KMS-11 (cell line): ENCODE results near the gene CNTNAP5.

ENCODE experiments used
- H2AFZ ChIP-seq: fragments of 200-600 bp; sonication (generic); 2 replicates; pipeline ENCODE4 v1.6.1; 2016; ENCODE audit warnings: antibody characterized with exemption, mixed run types, low read depth
- H3K27ac ChIP-seq: fragments of 200-600 bp; sonication (generic); 2 replicates; pipeline ENCODE4 v1.6.1; 2016; ENCODE audit warnings: mild to moderate bottlenecking, mixed run types
- H3K27me3 ChIP-seq: fragments of 200-600 bp; sonication (generic); 2 replicates; pipeline ENCODE4 v1.6.1; 2017; ENCODE audit warnings: mild to moderate bottlenecking, low read depth, mixed run types, moderate library complexity; ENCODE audit not compliant: insufficient read depth
- H3K36me3 ChIP-seq: fragments of 200-600 bp; sonication (generic); 2 replicates; pipeline ENCODE4 v1.6.1; 2017; ENCODE audit warnings: mild to moderate bottlenecking, mixed run types; ENCODE audit not compliant: insufficient read depth
- H3K4me1 ChIP-seq: fragments of 200-600 bp; sonication (generic); 2 replicates; pipeline ENCODE4 v1.6.1; 2016; ENCODE audit warnings: mild to moderate bottlenecking, low read depth, mixed run types; ENCODE audit not compliant: poor library complexity, severe bottlenecking
- H3K4me2 ChIP-seq: fragments of 200-600 bp; sonication (generic); 2 replicates; pipeline ENCODE4 v1.7.0; 2016; ENCODE audit warnings: mild to moderate bottlenecking, mixed run types
- H3K4me3 ChIP-seq: fragments of 200-600 bp; sonication (generic); IDR thresholded peaks from 2 replicates; pipeline ENCODE4 v1.6.1; 2017; ENCODE audit warnings: low read depth, low read length, mixed read lengths; ENCODE audit not compliant: insufficient read depth
- H3K79me2 ChIP-seq: fragments of 200-600 bp; sonication (generic); 2 replicates; pipeline ENCODE4 v1.6.1; 2016; ENCODE audit warnings: low read depth, mixed run types; ENCODE audit not compliant: insufficient read depth
- H3K9ac ChIP-seq: fragments of 200-600 bp; sonication (generic); 2 replicates; pipeline ENCODE4 v1.6.1; 2016; ENCODE audit warnings: mild to moderate bottlenecking, mixed run types
- H4K20me1 ChIP-seq: fragments of 200-600 bp; sonication (generic); 2 replicates; pipeline ENCODE4 v1.6.1; 2016; ENCODE audit warnings: mild to moderate bottlenecking, mixed run types; ENCODE audit not compliant: insufficient read depth
- TF ChIP-seq, protein P1 (sequence below): fragments of 200-600 bp; sonication (generic); conservative IDR thresholded peaks from 2 replicates; pipeline ENCODE4 v1.6.1; 2017; ENCODE audit warnings: low read depth, mild to moderate bottlenecking, antibody characterized with exemption, low read length, moderate library complexity, mixed read lengths

CNTNAP5 gene

DNA sequence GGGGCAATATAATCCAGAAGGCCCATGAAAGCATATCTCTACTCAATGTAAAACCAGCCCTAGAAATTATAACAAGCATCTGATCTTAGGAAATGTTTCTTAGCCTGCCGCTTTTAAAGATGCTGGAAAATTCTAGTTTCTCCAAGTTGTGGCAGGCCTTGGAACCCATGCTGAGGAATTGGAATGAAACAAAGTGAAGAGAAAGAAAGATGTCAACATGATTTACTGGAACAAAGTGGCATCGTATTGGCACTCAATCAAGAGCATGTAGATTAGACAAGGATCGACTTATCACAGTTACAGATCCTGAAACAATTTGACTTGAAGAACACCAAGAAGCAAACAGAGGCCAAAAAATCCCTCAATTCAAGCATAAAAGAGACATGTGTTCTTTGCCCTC, 28.7 kb downstream of the CNTNAP5 start:
- H3K4me3 ChIP-seq: no peak overlapping the region

DNA sequence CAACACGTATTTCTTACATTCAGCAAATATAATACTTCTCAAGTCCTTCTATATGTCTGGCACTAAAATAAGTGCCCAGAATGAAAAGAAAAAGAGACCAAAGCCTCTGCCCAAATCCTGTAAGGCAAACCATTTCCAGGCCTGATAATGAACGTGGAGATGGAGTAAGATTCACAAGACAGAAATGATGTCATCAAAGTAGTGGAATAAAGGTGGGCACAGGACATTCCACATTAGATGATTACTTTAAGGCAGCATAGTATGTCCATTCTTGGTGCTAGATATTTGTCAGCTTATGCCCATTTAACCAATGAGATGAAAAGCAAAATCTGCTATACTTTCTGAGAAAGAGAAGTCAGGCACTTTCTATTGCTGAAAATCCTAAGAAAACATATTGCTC, 38.5 kb downstream of the CNTNAP5 start:
- H4K20me1 ChIP-seq: no peaks in the 10 kb centered on the region
- TF ChIP-seq, protein P1, sequence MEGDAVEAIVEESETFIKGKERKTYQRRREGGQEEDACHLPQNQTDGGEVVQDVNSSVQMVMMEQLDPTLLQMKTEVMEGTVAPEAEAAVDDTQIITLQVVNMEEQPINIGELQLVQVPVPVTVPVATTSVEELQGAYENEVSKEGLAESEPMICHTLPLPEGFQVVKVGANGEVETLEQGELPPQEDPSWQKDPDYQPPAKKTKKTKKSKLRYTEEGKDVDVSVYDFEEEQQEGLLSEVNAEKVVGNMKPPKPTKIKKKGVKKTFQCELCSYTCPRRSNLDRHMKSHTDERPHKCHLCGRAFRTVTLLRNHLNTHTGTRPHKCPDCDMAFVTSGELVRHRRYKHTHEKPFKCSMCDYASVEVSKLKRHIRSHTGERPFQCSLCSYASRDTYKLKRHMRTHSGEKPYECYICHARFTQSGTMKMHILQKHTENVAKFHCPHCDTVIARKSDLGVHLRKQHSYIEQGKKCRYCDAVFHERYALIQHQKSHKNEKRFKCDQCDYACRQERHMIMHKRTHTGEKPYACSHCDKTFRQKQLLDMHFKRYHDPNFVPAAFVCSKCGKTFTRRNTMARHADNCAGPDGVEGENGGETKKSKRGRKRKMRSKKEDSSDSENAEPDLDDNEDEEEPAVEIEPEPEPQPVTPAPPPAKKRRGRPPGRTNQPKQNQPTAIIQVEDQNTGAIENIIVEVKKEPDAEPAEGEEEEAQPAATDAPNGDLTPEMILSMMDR: no peak
- H2AFZ ChIP-seq: no peak overlapping the region
- no peaks in the 10 kb centered on the region for H3K27me3 ChIP-seq
- H3K9ac ChIP-seq: no peak overlapping the region
- H3K36me3 ChIP-seq: no peaks in the 10 kb centered on the region
- H3K4me2 ChIP-seq: no peak overlapping the region
- no peaks in the 10 kb centered on the region for H3K79me2 ChIP-seq
- no peak overlapping the region for H3K4me3 ChIP-seq
- H3K4me1 ChIP-seq: no peaks in the 10 kb centered on the region
- H3K27ac ChIP-seq: no peak overlapping the region

More for the DNA sequence above, 28.7 kb downstream of the CNTNAP5 start:
- H3K79me2 ChIP-seq: no peaks in the 10 kb centered on the region
- H3K27ac ChIP-seq: no peak overlapping the region
- no peaks in the 10 kb centered on the region for H4K20me1 ChIP-seq
- no peaks in the 10 kb centered on the region for H3K4me1 ChIP-seq
- no peak overlapping the region for H2AFZ ChIP-seq
- no peaks in the 10 kb centered on the region for H3K36me3 ChIP-seq
- TF ChIP-seq, protein P1: no peak
- H3K9ac ChIP-seq: no peak overlapping the region
- no peaks in the 10 kb centered on the region for H3K27me3 ChIP-seq
- no peak overlapping the region for H3K4me2 ChIP-seq

DNA sequence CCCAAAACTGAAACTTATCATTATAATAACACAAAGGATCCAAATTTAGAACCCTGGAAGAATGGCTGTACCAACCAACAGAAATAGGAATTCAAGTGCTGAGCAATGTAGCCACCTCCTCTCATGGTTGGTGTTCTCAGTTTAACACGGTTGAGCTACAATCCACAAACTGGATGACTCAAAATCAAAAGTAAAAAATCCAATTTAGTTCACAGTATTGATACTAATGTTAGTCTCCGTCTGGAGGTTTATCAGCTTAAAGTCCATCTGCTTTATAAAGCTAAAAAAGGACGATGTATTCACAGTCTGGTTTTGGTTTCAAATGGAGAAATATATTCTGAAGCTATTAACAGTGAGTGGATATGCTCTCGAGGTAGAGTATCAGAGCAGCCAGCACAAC, 40.5 kb downstream of the CNTNAP5 start:
- no peak overlapping the region for H3K9ac ChIP-seq

DNA sequence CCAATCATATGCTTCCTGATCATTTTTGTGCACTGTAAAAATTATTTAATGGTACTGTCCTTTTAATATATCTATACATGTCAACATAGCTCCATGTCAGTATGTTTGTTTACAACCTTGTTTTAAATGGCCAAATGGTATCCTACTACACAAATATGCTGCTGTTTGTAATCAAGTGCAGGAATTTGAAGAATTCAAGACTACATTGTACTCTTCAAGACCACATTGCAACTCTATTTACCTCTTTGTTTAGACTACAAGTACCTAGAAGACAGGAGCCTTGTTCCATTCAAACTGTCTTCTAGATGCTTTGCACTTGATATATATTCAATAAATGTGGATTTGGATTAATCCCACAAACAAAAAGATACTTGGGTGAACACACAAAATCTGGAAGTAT, 41.7 kb downstream of the CNTNAP5 start:
- no peaks in the 10 kb centered on the region for H3K27me3 ChIP-seq
- no peak overlapping the region for H3K4me3 ChIP-seq
- no peaks in the 10 kb centered on the region for H3K36me3 ChIP-seq
- H2AFZ ChIP-seq: no peak overlapping the region
- H3K27ac ChIP-seq: no peak overlapping the region
- no peak overlapping the region for H3K4me2 ChIP-seq
- no peaks in the 10 kb centered on the region for H3K4me1 ChIP-seq
- TF ChIP-seq, protein P1: no peak
- H3K79me2 ChIP-seq: no peaks in the 10 kb centered on the region
- H4K20me1 ChIP-seq: no peaks in the 10 kb centered on the region
- H3K9ac ChIP-seq: no peak overlapping the region

More for the DNA sequence above, 40.5 kb downstream of the CNTNAP5 start:
- Histone ChIP-seq H3K27ac (no peak overlapping the region), H3K4me3 (no peak overlapping the region), H4K20me1 (no peaks in the 10 kb centered on the region), H3K36me3 (no peaks in the 10 kb centered on the region), H3K79me2 (no peaks in the 10 kb centered on the region), H3K4me2 (no peak overlapping the region), H3K4me1 (no peaks in the 10 kb centered on the region), H3K27me3 (no peaks in the 10 kb centered on the region), H2AFZ (no peak overlapping the region; the same call in 1 of the 2 replicates)
- TF ChIP-seq, protein P1: no peak
